HCT116 (cell line): Measurements from ENCODE around the gene GMEB2.

ENCODE experiments used
- CEBPB ChIP-seq: IDR thresholded peaks from 2 replicates; pipeline ENCODE4 v1.6.1; 2012; ENCODE audit warnings: low read depth
- JUND ChIP-seq: IDR thresholded peaks from 2 replicates; pipeline ENCODE4 v1.6.1; 2012
- POLR2A ChIP-seq: IDR thresholded peaks from 2 replicates; pipeline ENCODE4 v1.7.0; 2011; ENCODE audit warnings: borderline replicate concordance; ENCODE audit not compliant: insufficient read depth, insufficient read length; ENCODE audit errors: extremely low read depth
- RAD21 ChIP-seq: IDR thresholded peaks from 2 replicates; pipeline ENCODE4 v1.6.1; 2012; ENCODE audit warnings: low read depth, mild to moderate bottlenecking
- YY1 ChIP-seq: IDR thresholded peaks from 2 replicates; pipeline ENCODE4 v1.6.1; 2011; ENCODE audit warnings: low read length, low read depth, moderate library complexity, mild to moderate bottlenecking; ENCODE audit not compliant: insufficient replicate concordance; ENCODE audit errors: extremely low read depth
- ZNF274 ChIP-seq: fragments of 200-500 bp; sonication (Bioruptor generic); IDR thresholded peaks from 2 replicates; pipeline ENCODE4 v1.6.1; 2014; ENCODE audit warnings: mild to moderate bottlenecking, low read depth, low read length, inconsistent platforms
- TF ChIP-seq, protein P1 (sequence below): IDR thresholded peaks from 2 replicates; pipeline ENCODE4 v1.6.1; 2012
- TF ChIP-seq, protein P2 (sequence below): IDR thresholded peaks from 2 replicates; pipeline ENCODE4 v1.6.1; 2012; ENCODE audit warnings: low read depth
- TF ChIP-seq, protein P3 (sequence below), 3 experiments: fragments of 200-600 bp in 1 of 3; sonication (generic) in 1 of 3; IDR thresholded peaks in 2 of 3; conservative IDR thresholded peaks in 1 of 3; 2 replicates each; pipeline ENCODE4 v1.5.1; 2012 to 2017; ENCODE audit warnings: low read depth in 2 of 3, low read length in 2 of 3, antibody characterized with exemption in 1 of 3, borderline replicate concordance in 1 of 3, control low read depth in 1 of 3, mild to moderate bottlenecking in 1 of 3, mixed read lengths in 1 of 3, mixed run types in 1 of 3, moderate library complexity in 1 of 3; ENCODE audit not compliant: insufficient read depth in 1 of 3
- TF ChIP-seq, protein P4 (sequence below): IDR thresholded peaks from 2 replicates; pipeline ENCODE4 v1.6.1; 2011; ENCODE audit warnings: mild to moderate bottlenecking, low read length, moderate library complexity; ENCODE audit not compliant: insufficient replicate concordance; ENCODE audit errors: extremely low read depth

DNA sequence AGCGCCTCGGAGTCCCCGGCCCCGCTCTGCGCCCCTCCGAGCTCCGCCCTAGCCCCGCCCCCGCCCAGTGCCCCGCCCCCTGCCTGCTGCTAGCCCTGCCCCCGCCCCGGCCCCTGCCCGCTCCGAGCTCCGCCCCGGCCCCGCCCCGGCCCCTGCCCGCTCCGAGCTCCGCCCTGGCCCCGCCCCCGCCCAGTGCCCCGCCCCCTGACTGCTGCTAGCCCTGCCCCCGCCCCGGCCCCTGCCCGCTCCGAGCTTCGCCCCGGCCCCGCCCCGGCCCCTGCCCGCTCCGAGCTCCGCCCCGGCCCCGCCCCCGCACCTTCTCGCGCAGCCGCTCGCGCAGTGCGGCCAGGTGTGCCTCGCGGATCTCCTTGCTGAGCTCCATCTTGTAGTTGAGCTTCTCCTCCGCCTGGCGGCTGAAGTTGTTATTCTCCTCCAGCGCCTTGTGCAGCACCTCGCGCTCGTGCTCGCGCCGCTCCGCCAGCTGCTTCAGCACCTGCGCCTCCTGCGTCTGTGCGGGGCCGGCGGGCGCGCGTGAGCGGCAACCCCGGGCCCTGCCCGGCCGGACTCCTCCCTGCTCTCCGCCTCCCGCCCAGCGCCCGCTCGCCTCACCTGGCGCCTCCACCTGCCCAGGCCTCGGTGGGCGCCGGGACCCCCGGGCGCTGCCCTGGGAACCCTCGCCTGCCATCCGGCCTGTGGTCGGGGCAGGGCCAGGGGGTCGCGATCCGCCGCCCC, 15.1 kb upstream of the GMEB2 start:
- no peak; the same call in 1 of the 2 replicates for TF ChIP-seq RAD21
- TF ChIP-seq, protein P1, sequence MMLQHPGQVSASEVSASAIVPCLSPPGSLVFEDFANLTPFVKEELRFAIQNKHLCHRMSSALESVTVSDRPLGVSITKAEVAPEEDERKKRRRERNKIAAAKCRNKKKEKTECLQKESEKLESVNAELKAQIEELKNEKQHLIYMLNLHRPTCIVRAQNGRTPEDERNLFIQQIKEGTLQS = no peak
- TF ChIP-seq, protein P2, sequence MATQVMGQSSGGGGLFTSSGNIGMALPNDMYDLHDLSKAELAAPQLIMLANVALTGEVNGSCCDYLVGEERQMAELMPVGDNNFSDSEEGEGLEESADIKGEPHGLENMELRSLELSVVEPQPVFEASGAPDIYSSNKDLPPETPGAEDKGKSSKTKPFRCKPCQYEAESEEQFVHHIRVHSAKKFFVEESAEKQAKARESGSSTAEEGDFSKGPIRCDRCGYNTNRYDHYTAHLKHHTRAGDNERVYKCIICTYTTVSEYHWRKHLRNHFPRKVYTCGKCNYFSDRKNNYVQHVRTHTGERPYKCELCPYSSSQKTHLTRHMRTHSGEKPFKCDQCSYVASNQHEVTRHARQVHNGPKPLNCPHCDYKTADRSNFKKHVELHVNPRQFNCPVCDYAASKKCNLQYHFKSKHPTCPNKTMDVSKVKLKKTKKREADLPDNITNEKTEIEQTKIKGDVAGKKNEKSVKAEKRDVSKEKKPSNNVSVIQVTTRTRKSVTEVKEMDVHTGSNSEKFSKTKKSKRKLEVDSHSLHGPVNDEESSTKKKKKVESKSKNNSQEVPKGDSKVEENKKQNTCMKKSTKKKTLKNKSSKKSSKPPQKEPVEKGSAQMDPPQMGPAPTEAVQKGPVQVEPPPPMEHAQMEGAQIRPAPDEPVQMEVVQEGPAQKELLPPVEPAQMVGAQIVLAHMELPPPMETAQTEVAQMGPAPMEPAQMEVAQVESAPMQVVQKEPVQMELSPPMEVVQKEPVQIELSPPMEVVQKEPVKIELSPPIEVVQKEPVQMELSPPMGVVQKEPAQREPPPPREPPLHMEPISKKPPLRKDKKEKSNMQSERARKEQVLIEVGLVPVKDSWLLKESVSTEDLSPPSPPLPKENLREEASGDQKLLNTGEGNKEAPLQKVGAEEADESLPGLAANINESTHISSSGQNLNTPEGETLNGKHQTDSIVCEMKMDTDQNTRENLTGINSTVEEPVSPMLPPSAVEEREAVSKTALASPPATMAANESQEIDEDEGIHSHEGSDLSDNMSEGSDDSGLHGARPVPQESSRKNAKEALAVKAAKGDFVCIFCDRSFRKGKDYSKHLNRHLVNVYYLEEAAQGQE = no peak
- no peak for TF ChIP-seq CEBPB
- TF ChIP-seq, protein P3, sequence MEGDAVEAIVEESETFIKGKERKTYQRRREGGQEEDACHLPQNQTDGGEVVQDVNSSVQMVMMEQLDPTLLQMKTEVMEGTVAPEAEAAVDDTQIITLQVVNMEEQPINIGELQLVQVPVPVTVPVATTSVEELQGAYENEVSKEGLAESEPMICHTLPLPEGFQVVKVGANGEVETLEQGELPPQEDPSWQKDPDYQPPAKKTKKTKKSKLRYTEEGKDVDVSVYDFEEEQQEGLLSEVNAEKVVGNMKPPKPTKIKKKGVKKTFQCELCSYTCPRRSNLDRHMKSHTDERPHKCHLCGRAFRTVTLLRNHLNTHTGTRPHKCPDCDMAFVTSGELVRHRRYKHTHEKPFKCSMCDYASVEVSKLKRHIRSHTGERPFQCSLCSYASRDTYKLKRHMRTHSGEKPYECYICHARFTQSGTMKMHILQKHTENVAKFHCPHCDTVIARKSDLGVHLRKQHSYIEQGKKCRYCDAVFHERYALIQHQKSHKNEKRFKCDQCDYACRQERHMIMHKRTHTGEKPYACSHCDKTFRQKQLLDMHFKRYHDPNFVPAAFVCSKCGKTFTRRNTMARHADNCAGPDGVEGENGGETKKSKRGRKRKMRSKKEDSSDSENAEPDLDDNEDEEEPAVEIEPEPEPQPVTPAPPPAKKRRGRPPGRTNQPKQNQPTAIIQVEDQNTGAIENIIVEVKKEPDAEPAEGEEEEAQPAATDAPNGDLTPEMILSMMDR (IDR thresholded peaks at IDR 0.05 in 2 of 3, conservative IDR thresholded peaks at IDR 0.05 in 1 of 3; ENCODE audit: borderline replicate concordance in 1 of 3, insufficient read depth in 1 of 3, low read depth in 2 of 3, low read length in 2 of 3) = peak in 2 of 3 experiments; percentile 36 to 52; a peak in 4 of 6 replicates
- TF ChIP-seq POLR2A = peak; percentile 30
- no peak for TF ChIP-seq ZNF274
- peak; percentile 44 for TF ChIP-seq YY1
- no peak for TF ChIP-seq JUND
- TF ChIP-seq, protein P4, sequence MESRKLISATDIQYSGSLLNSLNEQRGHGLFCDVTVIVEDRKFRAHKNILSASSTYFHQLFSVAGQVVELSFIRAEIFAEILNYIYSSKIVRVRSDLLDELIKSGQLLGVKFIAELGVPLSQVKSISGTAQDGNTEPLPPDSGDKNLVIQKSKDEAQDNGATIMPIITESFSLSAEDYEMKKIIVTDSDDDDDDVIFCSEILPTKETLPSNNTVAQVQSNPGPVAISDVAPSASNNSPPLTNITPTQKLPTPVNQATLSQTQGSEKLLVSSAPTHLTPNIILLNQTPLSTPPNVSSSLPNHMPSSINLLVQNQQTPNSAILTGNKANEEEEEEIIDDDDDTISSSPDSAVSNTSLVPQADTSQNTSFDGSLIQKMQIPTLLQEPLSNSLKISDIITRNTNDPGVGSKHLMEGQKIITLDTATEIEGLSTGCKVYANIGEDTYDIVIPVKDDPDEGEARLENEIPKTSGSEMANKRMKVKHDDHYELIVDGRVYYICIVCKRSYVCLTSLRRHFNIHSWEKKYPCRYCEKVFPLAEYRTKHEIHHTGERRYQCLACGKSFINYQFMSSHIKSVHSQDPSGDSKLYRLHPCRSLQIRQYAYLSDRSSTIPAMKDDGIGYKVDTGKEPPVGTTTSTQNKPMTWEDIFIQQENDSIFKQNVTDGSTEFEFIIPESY = no peak
